Left colon (tissue), 2 donors: ENCODE measurements around the gene CXCL16. TPM values are rescaled to one million over a fixed set of nuclear protein-coding genes. Genes with fewer than 3 reads are reported as not detected.

Source experiments
- total RNA-seq, 2 donors: library from RNA; stranded (reverse); fragmentation: NEBNext Ultra II Directional; extraction: Animal tissue kit (Norgen Biotek cat#: 25700); gene quantifications; one replicate each; pipeline ENCODE4 v1.2.1, GENCODE V29; 2021
- donor health status: DM: no; HTN: no; CAD: no.
- donor health status: DM: yes; HTN: yes; CAD: no.

Gene CXCL16
- total RNA-seq, 2 donors from 2014 or later = 36.2 to 52.3 TPM

Other genes with a start within 250 kb of the CXCL16 start
- gene SPNS2, start 241.0 kb downstream of the CXCL16 start, total RNA-seq = 10 to 100 TPM; 12.4 to 13.5 TPM
- 10 to 100 TPM; 28.1 to 41.6 TPM for gene MYBBP1A, start 184.5 kb downstream of the CXCL16 start, total RNA-seq
- 100 to 1,000 TPM; 185 to 232 TPM for gene GGT6, start 179.4 kb downstream of the CXCL16 start, total RNA-seq
- gene SMTNL2, start 155.4 kb downstream of the CXCL16 start, total RNA-seq = under 1 TPM in 1 of 2 donors, not detected in 1; 0.25 TPM
- under 1 TPM; 0.12 to 0.36 TPM for gene ALOX15, start 98.2 kb downstream of the CXCL16 start, total RNA-seq
- 10 to 100 TPM; 25.8 to 35.5 TPM for gene PELP1, start 35.8 kb downstream of the CXCL16 start, total RNA-seq
- gene ARRB2, start 29.3 kb downstream of the CXCL16 start, total RNA-seq = 10 to 100 TPM; 27.2 to 45.1 TPM
- 10 to 100 TPM; 21.8 to 26.7 TPM for gene MED11, start 8.5 kb downstream of the CXCL16 start, total RNA-seq
- gene ZMYND15, start 95 bp downstream of the CXCL16 start, total RNA-seq = 1 to 10 TPM; 1.1 to 1.9 TPM
- gene TM4SF5, start 32.0 kb upstream of the CXCL16 start, total RNA-seq = 10 to 100 TPM; 17.3 to 26.9 TPM
- under 1 TPM; 0.73 to 0.79 TPM for gene VMO1, start 46.4 kb upstream of the CXCL16 start, total RNA-seq
- under 1 TPM; 0.49 to 0.61 TPM for gene GLTPD2, start 49.0 kb upstream of the CXCL16 start, total RNA-seq
- gene PSMB6, start 56.2 kb upstream of the CXCL16 start, total RNA-seq = 10 to 100 TPM; 79.4 to 99.6 TPM
- 10 to 100 TPM; 26.1 to 27.5 TPM for gene PLD2, start 67.2 kb upstream of the CXCL16 start, total RNA-seq
- gene MINK1, start 93.4 kb upstream of the CXCL16 start, total RNA-seq = 100 to 1,000 TPM; 193 to 205 TPM
- gene C17orf107, start 159.6 kb upstream of the CXCL16 start, total RNA-seq = 1 to 10 TPM; 1.3 to 1.8 TPM
- under 1 TPM; 0.43 to 0.81 TPM for gene CHRNE, start 163.2 kb upstream of the CXCL16 start, total RNA-seq
- not detected for gene GP1BA, start 192.3 kb upstream of the CXCL16 start, total RNA-seq
- gene SLC25A11, start 200.1 kb upstream of the CXCL16 start, total RNA-seq = 10 to 100 TPM; 77.5 to 90.0 TPM
- gene RNF167, start 200.3 kb upstream of the CXCL16 start, total RNA-seq = 100 to 1,000 TPM in 1 of 2 donors, 10 to 100 TPM in 1; 96.5 to 105 TPM
- 100 to 1,000 TPM; 720 to 812 TPM for gene PFN1, start 208.6 kb upstream of the CXCL16 start, total RNA-seq
- 1 to 10 TPM; 7.3 to 8.9 TPM for gene ENO3, start 211.2 kb upstream of the CXCL16 start, total RNA-seq
- 10 to 100 TPM; 49.3 to 68.2 TPM for gene SPAG7, start 227.9 kb upstream of the CXCL16 start, total RNA-seq
- gene CAMTA2, start 247.7 kb upstream of the CXCL16 start, total RNA-seq = 10 to 100 TPM; 49.1 to 52.2 TPM